GM18873 (cell line): Measurements from ENCODE around the gene FGD6.

Experiments
- ATAC-seq: cut with Tn5 transposase; IDR thresholded peaks from one replicate; pipeline ENCODE4 v1.9.1; 2021; ENCODE audit warnings: mild to moderate bottlenecking, moderate library complexity, moderate number of reproducible peaks; ENCODE audit not compliant: unreplicated experiment, low FRiP score

Gene FGD6

GRCh38 chr12:95037906-95038305, 179.4 kb downstream of the FGD6 start:
- no peak for ATAC-seq

DNA sequence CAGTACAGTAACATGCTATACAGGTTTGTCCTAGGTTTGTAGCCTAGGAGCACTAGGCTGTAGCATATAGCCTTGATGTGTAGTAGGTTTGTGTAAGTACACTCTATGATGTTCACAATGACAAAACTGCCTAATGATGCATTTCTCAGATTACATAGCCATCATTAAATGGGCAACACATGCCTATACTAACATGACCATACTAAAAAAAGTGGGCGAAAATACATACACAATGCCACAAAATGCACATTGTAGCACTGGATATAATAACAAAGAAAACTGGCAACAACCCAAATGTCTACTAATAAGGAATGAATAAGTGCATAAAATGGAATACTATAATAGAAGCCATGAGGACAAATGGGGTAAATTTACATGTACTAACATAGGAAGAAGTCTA, 182.5 kb downstream of the FGD6 start:
- no peak for ATAC-seq
